ENCODE measurements around the gene SHTN1. TPM values are rescaled to one million over a fixed set of nuclear protein-coding genes. Genes with fewer than 3 reads are reported as not detected.

Gene SHTN1, protein sequence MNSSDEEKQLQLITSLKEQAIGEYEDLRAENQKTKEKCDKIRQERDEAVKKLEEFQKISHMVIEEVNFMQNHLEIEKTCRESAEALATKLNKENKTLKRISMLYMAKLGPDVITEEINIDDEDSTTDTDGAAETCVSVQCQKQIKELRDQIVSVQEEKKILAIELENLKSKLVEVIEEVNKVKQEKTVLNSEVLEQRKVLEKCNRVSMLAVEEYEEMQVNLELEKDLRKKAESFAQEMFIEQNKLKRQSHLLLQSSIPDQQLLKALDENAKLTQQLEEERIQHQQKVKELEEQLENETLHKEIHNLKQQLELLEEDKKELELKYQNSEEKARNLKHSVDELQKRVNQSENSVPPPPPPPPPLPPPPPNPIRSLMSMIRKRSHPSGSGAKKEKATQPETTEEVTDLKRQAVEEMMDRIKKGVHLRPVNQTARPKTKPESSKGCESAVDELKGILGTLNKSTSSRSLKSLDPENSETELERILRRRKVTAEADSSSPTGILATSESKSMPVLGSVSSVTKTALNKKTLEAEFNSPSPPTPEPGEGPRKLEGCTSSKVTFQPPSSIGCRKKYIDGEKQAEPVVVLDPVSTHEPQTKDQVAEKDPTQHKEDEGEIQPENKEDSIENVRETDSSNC
- total RNA-seq, result 1.5 and 2.9 TPM in 2 replicates

DNA sequence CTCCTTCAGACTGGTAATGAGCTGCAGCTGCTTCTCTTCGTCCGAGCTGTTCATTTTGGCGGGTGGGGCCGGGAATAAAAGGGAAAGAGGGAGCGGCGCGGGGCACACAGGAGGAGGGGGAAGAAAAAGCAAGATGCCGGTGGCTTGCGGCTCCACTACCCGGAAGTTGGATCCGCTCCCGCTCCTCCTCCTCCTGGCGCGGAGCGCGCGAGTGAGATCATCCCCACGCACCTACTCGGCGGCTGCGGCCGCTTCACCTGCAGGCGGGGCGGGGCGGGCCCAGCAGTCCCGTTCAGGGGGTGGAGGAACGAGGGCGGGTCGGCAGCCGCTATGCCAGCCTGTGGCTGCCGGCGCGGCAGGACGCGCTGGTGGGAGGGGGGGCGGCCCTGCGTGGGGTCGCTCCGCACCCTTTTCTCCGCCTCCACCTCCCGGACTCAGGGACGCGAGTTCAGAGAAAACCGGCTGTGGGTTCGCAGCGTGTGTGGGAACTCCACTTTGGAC, at the start of gene SHTN1:
SHTN1 (minus strand) TSS at position 162 of the 501 bp plus-strand sequence; CDS start at position 54, 108 bp downstream.

DNA sequence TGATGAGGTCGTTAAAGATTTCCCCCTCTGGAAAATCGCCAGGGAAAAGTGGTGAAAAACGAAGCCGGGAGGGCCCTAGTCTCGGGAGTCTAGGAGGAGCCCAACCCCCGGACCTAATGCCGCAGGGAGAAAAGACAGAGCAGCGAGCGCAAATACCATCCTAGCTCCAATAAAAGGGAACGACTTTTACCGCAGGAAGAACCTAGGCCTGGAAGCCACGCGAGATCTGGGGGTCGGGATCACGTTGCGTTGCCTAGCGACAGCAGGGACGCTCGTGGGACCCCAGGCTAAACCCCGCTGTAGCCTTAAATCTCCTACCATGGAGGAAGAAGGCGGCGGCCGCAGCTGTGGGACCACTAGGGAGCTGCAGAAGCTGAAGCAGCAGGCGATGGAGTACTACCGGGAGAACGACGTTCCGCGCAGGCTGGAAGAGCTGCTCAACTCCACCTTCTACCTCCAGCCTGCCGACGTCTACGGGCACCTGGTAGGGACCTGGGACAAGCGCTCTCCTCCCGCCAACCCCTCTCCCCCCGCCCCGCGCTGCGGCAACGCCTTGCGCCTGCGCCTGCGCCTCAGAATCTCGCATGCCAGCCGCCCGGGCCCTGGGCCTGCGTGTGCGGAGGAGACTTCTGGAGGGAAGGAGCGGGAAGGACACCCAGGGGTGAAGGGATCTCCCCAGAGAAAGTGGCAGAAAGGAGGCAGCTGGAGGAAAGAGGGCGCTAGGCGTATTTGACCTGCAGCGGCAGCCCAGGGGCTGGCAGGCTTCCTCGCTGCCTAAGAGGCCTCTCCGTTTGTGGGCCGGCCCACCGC, 155.5 kb downstream of the SHTN1 start, which contains the start of gene ENO4:
ENO4 (plus strand) TSS at position 252 of the 810 bp plus-strand sequence; CDS start at position 320, 68 bp downstream.

Other genes starting within 250 kb of the SHTN1 start
- under 0.01 and 0.05 TPM in 2 replicates for gene ENO4, start 155.7 kb downstream of the SHTN1 start, total RNA-seq
- gene VAX1, start 133.1 kb upstream of the SHTN1 start, total RNA-seq, result not detected in 2 replicates
- not detected in 2 replicates for gene KCNK18, start 192.3 kb upstream of the SHTN1 start, total RNA-seq
- gene SLC18A2, start 235.9 kb upstream of the SHTN1 start, total RNA-seq, result 0.05 TPM in 1 of 2 replicates, not detected in the other

Measured in smooth muscle cell of the umbilical artery (primary cell).